GM19328 (cell line): Measurements from ENCODE around the gene SAP25.
"Not testable (repeated sequence)": the region's sequence is repeated elsewhere in the genome, so short reads cannot be mapped to it uniquely, and the experiment has no call there.

Experiments
- ATAC-seq: cut with Tn5 transposase; IDR thresholded peaks from one replicate; pipeline ENCODE4 v1.9.1; 2021; ENCODE audit warnings: mild to moderate bottlenecking, moderate library complexity; ENCODE audit not compliant: unreplicated experiment

Gene SAP25

GRCh38 chr7:100562195-100563099 lies 11.3 kb downstream of the SAP25 start:
- ATAC-seq: no peak

GRCh38 chr7:100561491-100562194 lies 12.1 kb downstream of the SAP25 start:
- ATAC-seq: no peak

GRCh38 chr7:100559127-100559526 lies 14.6 kb downstream of the SAP25 start:
- ATAC-seq: no peak

GRCh38 chr7:100556541-100556940 lies 17.2 kb downstream of the SAP25 start:
- ATAC-seq: no peak

- no peak for ATAC-seq
These were observed 18.0 kb downstream of the SAP25 start for GRCh38 chr7:100555701-100556100.

GRCh38 chr7:100553032-100553431 lies 20.7 kb downstream of the SAP25 start:
- ATAC-seq: no peak

- no peak for ATAC-seq
These were observed 21.2 kb downstream of the SAP25 start for GRCh38 chr7:100552532-100552931.

- ATAC-seq: not testable (repeated sequence)
These were observed 25.3 kb downstream of the SAP25 start for GRCh38 chr7:100548446-100548845.

GRCh38 chr7:100547872-100548271 lies 25.8 kb downstream of the SAP25 start:
- no peak for ATAC-seq

GRCh38 chr7:100546926-100547800 lies 26.5 kb downstream of the SAP25 start:
- ATAC-seq: no peak

GRCh38 chr7:100546129-100546925 lies 27.4 kb downstream of the SAP25 start:
- ATAC-seq: no peak

- peak; percentile 39 for ATAC-seq
These were observed 28.2 kb downstream of the SAP25 start for GRCh38 chr7:100545360-100546128.

GRCh38 chr7:100544967-100545359 lies 28.7 kb downstream of the SAP25 start:
- no peak for ATAC-seq

GRCh38 chr7:100544386-100544785 lies 29.3 kb downstream of the SAP25 start:
- ATAC-seq: no peak

GRCh38 chr7:100543586-100543985 lies 30.1 kb downstream of the SAP25 start:
- ATAC-seq: no peak

- ATAC-seq: not testable (repeated sequence)
These were observed 32.4 kb downstream of the SAP25 start for GRCh38 chr7:100541309-100541708.

GRCh38 chr7:100540073-100540723 lies 33.5 kb downstream of the SAP25 start:
- ATAC-seq: no peak

GRCh38 chr7:100539436-100540006 lies 34.2 kb downstream of the SAP25 start:
- ATAC-seq: no peak
